Upper lobe of left lung (tissue), 6 donors: ENCODE data around the gene ALG9. TPM values are rescaled to one million over a fixed set of nuclear protein-coding genes. Genes with fewer than 3 reads are reported as not detected.

Source experiments
- ATAC-seq, 2 donors: fragments of 200-7000 bp; cut with Tn5 transposase; one replicate each; pipeline ENCODE4 v1.9.1; 2022; ENCODE audit warnings: mild to moderate bottlenecking in 2 of 2, moderate library complexity in 2 of 2; ENCODE audit not compliant: low FRiP score in 2 of 2
- DNase-seq, 2 donors: peaks; one replicate each; pipeline ENCODE4 v3.0.0-alpha.2; 2019 to 2020
- H3K27ac ChIP-seq, 4 donors: fragments of 200-600 bp; sonication (generic); one replicate each; pipeline ENCODE4 v1.5.1; 2016 to 2019
- H3K27me3 ChIP-seq, 4 donors: fragments of 200-600 bp; sonication (generic); one replicate each; pipeline ENCODE4 v1.5.1; 2017 to 2019
- H3K36me3 ChIP-seq, 4 donors: fragments of 200-600 bp; sonication (generic); one replicate each; pipeline ENCODE4 v1.5.1; 2016 to 2019
- H3K4me1 ChIP-seq, 4 donors: fragments of 200-600 bp; sonication (generic); one replicate each; pipeline ENCODE4 v1.5.1; 2018 to 2019
- H3K4me3 ChIP-seq, 4 donors: fragments of 200-600 bp; sonication (generic); one replicate each; pipeline ENCODE4 v1.5.1; 2017 to 2019; ENCODE audit warnings: mild to moderate bottlenecking in 2 of 4, moderate library complexity in 1 of 4
- H3K9me3 ChIP-seq, 4 donors: fragments of 200-600 bp; sonication (generic); one replicate each; pipeline ENCODE4 v1.5.1; 2018 to 2019
- EP300 ChIP-seq, 4 donors: sonication (generic); formaldehyde crosslinking; IDR thresholded peaks; one replicate each; pipeline ENCODE4 v1.5.1; 2017; ENCODE audit warnings: antibody characterized with exemption in 4 of 4, control low read depth in 2 of 4
- POLR2A ChIP-seq, 4 donors: fragments of 450-650 bp; IDR thresholded peaks; one replicate each; pipeline ENCODE4 v1.5.1; 2016 to 2017; ENCODE audit warnings: antibody characterized with exemption in 4 of 4, mild to moderate bottlenecking in 2 of 4
- POLR2AphosphoS5 ChIP-seq, 2 donors: sonication (generic); formaldehyde crosslinking; IDR thresholded peaks; one replicate each; pipeline ENCODE4 v1.5.1; 2017; ENCODE audit warnings: antibody characterized with exemption in 2 of 2
- WGBS, 2 donors: methylation state at CpG; one replicate each; pipeline ENCODE4 v1.1.5; 2017 to 2018; 5-methylcytosine and 5-hydroxymethylcytosine counted together
- total RNA-seq, 6 donors: library from RNA; depleted of rRNA in 4 of 6; stranded (reverse); fragments of >200 nt in 4 of 6; gene quantifications; one replicate each; pipeline versions ENCODE4 v1.1.0 to v1.2.1, GENCODE V29; 2016 to 2021
- TF ChIP-seq, protein P1 (sequence below), 6 experiments: fragments of 450-650 bp in 4 of 6; fragments of 200-600 bp in 2 of 6; sonication (generic) in 2 of 6; IDR thresholded peaks; one replicate each; pipeline ENCODE4 v1.5.1; 2016 to 2019; ENCODE audit warnings: antibody characterized with exemption in 6 of 6
- donor health status: DM: no; HTN: no; CAD: no; lungs with moderate emphysema.
- donor health status: DM: no; HTN: yes; CAD: no; lungs with severe emphysema.

The ALG9 gene
- total RNA-seq, 6 donors from 2014 or later = 15.7 to 34.8 (median 20.9) TPM

DNA sequence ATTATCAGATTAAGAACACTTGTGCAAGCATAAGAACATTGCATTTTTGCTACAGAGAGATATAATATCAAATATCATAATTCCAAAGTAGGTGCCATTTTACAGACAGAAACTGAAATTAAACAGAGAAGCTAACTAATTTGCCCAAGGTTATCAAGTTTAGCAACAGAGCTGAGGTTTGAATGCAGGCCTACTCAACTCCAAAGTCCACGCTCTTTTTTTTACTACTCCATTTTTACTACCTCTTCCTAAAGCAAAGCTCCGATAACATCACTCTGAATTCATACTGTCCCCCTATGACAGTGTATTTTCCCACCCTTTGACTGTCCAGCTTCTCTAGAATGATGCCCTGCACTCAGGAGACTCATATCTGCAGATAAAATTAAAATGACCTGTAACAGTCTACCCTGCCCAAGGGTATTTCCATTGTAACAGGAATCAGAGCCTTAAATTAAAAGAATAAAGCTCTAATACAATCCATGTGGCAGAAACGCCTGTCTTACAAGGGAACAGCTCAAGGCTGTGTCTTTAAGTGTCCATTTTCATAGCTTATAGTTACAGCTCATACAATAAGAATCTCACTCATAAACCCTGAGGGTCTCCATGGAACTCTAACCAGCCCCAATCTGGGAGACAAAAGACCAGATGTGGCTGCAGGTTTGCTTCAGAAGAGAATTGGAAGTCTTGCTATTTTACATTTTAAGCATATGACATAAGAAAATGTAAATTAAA, 36.8 kb downstream of the ALG9 start:
- Histone ChIP-seq H3K36me3 (peaks cover 0 to 60% (median 8%) of the 10 kb centered on the region in 4 donors), H3K4me3 (no peak overlapping the region), H3K27ac (no peak overlapping the region), H3K27me3 (no peaks in the 10 kb centered on the region), H3K4me1 (peaks cover 0 to 12% (median 3%) of the 10 kb centered on the region in 4 donors), H3K9me3 (no peaks in the 10 kb centered on the region)
- TF ChIP-seq, protein P1, sequence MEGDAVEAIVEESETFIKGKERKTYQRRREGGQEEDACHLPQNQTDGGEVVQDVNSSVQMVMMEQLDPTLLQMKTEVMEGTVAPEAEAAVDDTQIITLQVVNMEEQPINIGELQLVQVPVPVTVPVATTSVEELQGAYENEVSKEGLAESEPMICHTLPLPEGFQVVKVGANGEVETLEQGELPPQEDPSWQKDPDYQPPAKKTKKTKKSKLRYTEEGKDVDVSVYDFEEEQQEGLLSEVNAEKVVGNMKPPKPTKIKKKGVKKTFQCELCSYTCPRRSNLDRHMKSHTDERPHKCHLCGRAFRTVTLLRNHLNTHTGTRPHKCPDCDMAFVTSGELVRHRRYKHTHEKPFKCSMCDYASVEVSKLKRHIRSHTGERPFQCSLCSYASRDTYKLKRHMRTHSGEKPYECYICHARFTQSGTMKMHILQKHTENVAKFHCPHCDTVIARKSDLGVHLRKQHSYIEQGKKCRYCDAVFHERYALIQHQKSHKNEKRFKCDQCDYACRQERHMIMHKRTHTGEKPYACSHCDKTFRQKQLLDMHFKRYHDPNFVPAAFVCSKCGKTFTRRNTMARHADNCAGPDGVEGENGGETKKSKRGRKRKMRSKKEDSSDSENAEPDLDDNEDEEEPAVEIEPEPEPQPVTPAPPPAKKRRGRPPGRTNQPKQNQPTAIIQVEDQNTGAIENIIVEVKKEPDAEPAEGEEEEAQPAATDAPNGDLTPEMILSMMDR (IDR thresholded peaks at IDR 0.05) = no peak
- TF ChIP-seq EP300 (IDR thresholded peaks at IDR 0.05) (no peak), POLR2AphosphoS5 (IDR thresholded peaks at IDR 0.05) (no peak), POLR2A (IDR thresholded peaks at IDR 0.05) (no peak)
- DNase-seq = no peak
- WGBS, 2 donors = 92% methylated on average over 3 of the region's 3 CpGs
- ATAC-seq = no peak

DNA sequence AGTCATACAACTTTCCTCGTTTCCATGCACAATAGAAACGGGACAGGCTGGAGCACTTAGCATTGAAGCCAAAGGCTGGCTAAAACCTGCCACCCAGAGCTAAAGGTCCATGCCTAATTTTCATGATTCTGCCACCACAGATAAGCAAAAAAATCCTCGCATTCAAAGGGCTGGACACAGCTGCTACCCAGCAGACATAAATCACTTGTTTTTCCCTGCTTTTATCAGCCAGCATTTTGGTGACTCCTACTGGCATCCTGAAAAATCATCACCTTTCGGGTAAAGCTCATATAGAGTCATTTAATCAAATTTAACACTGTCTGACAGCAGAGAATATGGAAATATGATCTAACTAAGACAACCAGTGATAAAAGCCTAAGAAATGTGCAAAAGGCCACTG, 37.9 kb downstream of the ALG9 start:
- 77 to 82% methylated on average over 4 of the region's 4 CpGs for WGBS, 2 donors
- Histone ChIP-seq H3K4me3 (no peak overlapping the region), H3K27me3 (no peaks in the 10 kb centered on the region), H3K27ac (no peak overlapping the region), H3K9me3 (no peaks in the 10 kb centered on the region), H3K36me3 (peaks cover 0 to 64% (median 8%) of the 10 kb centered on the region in 4 donors), H3K4me1 (peaks cover 0 to 12% (median 3%) of the 10 kb centered on the region in 4 donors)
- no peak for DNase-seq
- TF ChIP-seq POLR2A (IDR thresholded peaks at IDR 0.05) = no peak
- TF ChIP-seq POLR2AphosphoS5 (IDR thresholded peaks at IDR 0.05) = no peak
- no peak for TF ChIP-seq EP300 (IDR thresholded peaks at IDR 0.05)
- ATAC-seq = no peak

DNA sequence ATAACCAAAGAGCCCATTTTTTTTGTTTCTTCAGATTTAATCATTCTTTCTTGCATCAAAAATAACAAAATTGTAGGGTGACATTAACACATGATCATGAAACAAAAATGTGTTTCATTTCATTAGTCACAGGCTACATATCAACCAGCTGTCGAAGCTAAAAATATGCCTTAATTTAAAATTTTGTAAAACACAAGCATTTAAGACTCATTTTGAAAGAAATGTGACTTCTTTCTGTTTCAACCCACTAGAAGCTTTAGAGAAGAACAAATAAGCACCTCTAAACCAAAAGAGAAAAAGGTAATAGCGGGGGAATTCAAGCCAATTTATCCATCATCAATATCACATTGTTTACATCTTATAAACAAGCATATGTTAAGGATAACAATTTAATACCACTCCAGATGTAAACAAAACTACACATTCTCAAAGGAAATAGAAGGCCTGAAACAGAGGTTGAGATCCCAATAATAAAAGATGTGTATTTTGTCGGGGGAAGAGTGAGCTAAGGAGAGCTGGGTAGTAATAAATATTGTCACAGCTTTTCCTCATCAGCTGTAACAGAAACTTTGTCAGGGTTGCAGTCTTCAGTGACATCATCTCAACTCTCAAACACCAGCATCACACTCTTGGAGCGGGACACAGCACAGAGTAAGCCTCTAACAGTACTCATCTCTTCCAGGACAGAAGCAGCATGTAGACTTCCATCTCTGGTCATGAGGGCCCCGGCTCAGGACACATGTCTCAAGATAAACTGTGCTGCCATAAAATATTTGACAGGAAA, 42.0 kb downstream of the ALG9 start:
- Histone ChIP-seq H3K9me3 (no peaks in the 10 kb centered on the region), H3K4me3 (no peak overlapping the region), H3K27me3 (no peaks in the 10 kb centered on the region), H3K27ac (no peak overlapping the region), H3K4me1 (peaks cover 0 to 12% (median 0%) of the 10 kb centered on the region in 4 donors), H3K36me3 (peaks cover 0 to 26% (median 3%) of the 10 kb centered on the region in 4 donors)
- DNase-seq (no peak), ATAC-seq (peak in 1 of 2 donors; percentile 56)
- no peak for TF ChIP-seq POLR2AphosphoS5 (IDR thresholded peaks at IDR 0.05)
- no peak for TF ChIP-seq EP300 (IDR thresholded peaks at IDR 0.05)
- TF ChIP-seq, protein P1 (IDR thresholded peaks at IDR 0.05) = no peak
- no peak for TF ChIP-seq POLR2A (IDR thresholded peaks at IDR 0.05)
- WGBS, 2 donors = 85 to 90% methylated on average over 5 of the region's 5 CpGs

DNA sequence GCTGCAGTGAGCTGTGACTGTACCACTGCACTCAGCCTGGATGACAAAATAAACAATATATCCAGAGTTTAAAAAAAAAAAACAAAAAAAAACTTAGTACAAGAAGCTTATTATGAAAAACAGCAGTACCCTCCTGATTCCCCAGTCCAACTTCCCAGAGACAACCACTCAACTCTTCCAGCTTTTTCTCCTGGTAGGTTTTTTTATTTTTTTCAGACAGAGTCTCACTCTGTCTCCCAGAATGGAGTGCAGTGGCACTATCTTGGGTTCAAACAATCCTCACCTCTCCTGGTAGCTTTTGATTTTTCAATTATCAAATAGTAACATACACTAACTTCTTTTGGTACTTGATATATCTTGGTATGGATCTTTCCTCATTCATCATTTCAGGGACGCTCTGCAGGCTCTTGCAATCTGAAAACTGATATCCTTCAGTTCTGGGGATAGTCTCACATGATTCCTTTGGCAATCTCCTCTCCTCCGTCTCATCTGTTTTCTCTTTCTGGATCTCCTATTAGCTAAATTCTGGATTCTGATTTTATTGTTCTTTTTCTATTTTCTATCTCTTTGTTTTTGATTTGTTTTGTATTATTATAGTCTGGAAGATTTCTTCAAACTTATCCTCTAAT, 44.9 kb downstream of the ALG9 start:
- Histone ChIP-seq H3K9me3 (no peaks in the 10 kb centered on the region), H3K4me1 (peaks cover 0 to under 1% (median 0%) of the 10 kb centered on the region in 4 donors), H3K36me3 (peaks cover 0 to 14% (median 2%) of the 10 kb centered on the region in 4 donors), H3K4me3 (no peak overlapping the region), H3K27me3 (no peaks in the 10 kb centered on the region), H3K27ac (no peak overlapping the region)
- TF ChIP-seq, protein P1 (IDR thresholded peaks at IDR 0.05) = no peak
- TF ChIP-seq POLR2AphosphoS5 (IDR thresholded peaks at IDR 0.05) (no peak), POLR2A (IDR thresholded peaks at IDR 0.05) (no peak), EP300 (IDR thresholded peaks at IDR 0.05) (no peak)
- no peak for ATAC-seq
- no peak for DNase-seq
- WGBS, 2 donors = 79 to 94% methylated on average over 2 of the region's 2 CpGs

DNA sequence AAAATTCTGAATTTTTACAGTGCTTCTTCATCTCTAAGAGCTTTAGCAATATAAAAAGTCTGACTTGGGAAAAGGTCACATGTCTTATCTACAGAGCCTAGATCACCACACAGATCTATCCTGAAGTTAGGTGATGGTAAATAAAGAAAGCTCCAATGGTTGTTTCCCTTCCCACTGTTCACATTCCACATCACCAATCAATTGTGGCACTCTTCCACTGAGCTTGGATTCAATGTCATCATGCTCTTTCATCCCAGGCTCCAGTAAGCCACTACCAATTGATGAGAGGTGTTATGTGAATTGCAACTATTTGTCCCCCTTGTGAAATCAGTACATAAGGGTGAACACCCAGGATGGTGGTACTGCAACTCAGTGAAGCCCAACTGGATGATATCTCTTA, 47.8 kb downstream of the ALG9 start:
- ATAC-seq (no peak), DNase-seq (no peak)
- TF ChIP-seq POLR2A (IDR thresholded peaks at IDR 0.05) (no peak), EP300 (IDR thresholded peaks at IDR 0.05) (no peak), POLR2AphosphoS5 (IDR thresholded peaks at IDR 0.05) (no peak)
- TF ChIP-seq, protein P1 (IDR thresholded peaks at IDR 0.05) = no peak
- Histone ChIP-seq H3K4me3 (no peak overlapping the region), H3K9me3 (no peaks in the 10 kb centered on the region), H3K27ac (no peak overlapping the region), H3K27me3 (no peaks in the 10 kb centered on the region), H3K4me1 (peaks cover 21 to 25% (median 22%) of the 10 kb centered on the region in 4 donors), H3K36me3 (peaks cover 0 to 3% (median 0%) of the 10 kb centered on the region in 4 donors)
